Measurements from ENCODE around the gene NCF1.
"Not testable (repeated sequence)": the region's sequence is repeated elsewhere in the genome, so short reads cannot be mapped to it uniquely, and the experiment has no call there.

DNA sequence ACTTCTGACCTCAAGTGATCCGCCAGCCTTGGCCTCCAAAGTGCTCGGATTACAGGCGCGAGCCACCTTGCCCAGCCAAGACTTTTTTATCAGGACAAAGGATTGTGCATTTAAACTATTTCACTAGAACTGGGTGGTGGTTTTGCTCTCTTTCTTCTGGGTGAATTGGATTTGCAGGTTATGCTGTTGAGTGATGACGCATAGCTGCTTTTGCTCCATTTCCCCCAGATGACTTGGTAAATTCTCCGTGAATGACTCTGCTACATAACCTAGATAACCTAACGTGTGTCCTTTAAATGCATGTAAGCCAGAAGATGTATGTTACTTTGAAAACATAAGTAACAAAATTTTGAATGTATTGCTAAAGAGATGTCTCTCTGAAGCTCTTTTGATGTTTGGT lies 15.5 kb upstream of the NCF1 start:
- TF ChIP-seq, protein P1, sequence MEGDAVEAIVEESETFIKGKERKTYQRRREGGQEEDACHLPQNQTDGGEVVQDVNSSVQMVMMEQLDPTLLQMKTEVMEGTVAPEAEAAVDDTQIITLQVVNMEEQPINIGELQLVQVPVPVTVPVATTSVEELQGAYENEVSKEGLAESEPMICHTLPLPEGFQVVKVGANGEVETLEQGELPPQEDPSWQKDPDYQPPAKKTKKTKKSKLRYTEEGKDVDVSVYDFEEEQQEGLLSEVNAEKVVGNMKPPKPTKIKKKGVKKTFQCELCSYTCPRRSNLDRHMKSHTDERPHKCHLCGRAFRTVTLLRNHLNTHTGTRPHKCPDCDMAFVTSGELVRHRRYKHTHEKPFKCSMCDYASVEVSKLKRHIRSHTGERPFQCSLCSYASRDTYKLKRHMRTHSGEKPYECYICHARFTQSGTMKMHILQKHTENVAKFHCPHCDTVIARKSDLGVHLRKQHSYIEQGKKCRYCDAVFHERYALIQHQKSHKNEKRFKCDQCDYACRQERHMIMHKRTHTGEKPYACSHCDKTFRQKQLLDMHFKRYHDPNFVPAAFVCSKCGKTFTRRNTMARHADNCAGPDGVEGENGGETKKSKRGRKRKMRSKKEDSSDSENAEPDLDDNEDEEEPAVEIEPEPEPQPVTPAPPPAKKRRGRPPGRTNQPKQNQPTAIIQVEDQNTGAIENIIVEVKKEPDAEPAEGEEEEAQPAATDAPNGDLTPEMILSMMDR (IDR thresholded peaks at IDR 0.05), result not testable (repeated sequence)
- TF ChIP-seq EZH2 (IDR thresholded peaks at IDR 0.05; ENCODE audit: borderline replicate concordance, insufficient read depth, low read depth, low read length, poor library complexity, severe bottlenecking), result not testable (repeated sequence)

All from B cell (primary cell).